ENCODE measurements around the gene SPTSSB.

SPTSSB gene
- total RNA-seq: 0 to 0.88 (median 0) reads per million in 17 experiments

- DNase-seq: peak; percentile 23 to 64 (median 50)
Measured at GRCh38 chr3:161371441-161372320, at the start of gene SPTSSB. Gene SPTSSB, minus strand, starts transcription at chr3:161371517. Its CDS starts 25,194 bp downstream, at chr3:161346323.

GRCh38 chr3:161420746-161421145 lies 49.4 kb upstream of the SPTSSB start:
- DNase-seq: no peak

- no peak for DNase-seq
Measured at GRCh38 chr3:161419555-161420333, 48.4 kb upstream of the SPTSSB start.

GRCh38 chr3:161415506-161416231 lies 44.4 kb upstream of the SPTSSB start:
- no peak for DNase-seq

GRCh38 chr3:161414907-161415306 lies 43.6 kb upstream of the SPTSSB start:
- no peak for DNase-seq

GRCh38 chr3:161413855-161414210 lies 42.5 kb upstream of the SPTSSB start:
- DNase-seq: no peak

- no peak for DNase-seq
Measured at GRCh38 chr3:161413127-161413854, 42.0 kb upstream of the SPTSSB start.

- no peak for DNase-seq
Measured at GRCh38 chr3:161412123-161412522, 40.8 kb upstream of the SPTSSB start.

GRCh38 chr3:161409858-161410257 lies 38.5 kb upstream of the SPTSSB start:
- no peak for DNase-seq

- DNase-seq: peak; percentile 68 to 78 (median 73)
Measured at GRCh38 chr3:161409069-161409468, 37.8 kb upstream of the SPTSSB start.

- peak in 1 of 4 experiments; percentile 15 for DNase-seq
Measured at GRCh38 chr3:161406594-161407555, 35.6 kb upstream of the SPTSSB start.

GRCh38 chr3:161405836-161406235 lies 34.5 kb upstream of the SPTSSB start:
- no peak for DNase-seq

- DNase-seq: no peak
Measured at GRCh38 chr3:161405087-161405486, 33.8 kb upstream of the SPTSSB start.

- DNase-seq: no peak
Measured at GRCh38 chr3:161403251-161403650, 31.9 kb upstream of the SPTSSB start.

GRCh38 chr3:161401389-161401788 lies 30.1 kb upstream of the SPTSSB start:
- DNase-seq: no peak

GRCh38 chr3:161400650-161401049 lies 29.3 kb upstream of the SPTSSB start:
- DNase-seq: no peak

- peak in 3 of 4 experiments; percentile 34 to 57 (median 34) for DNase-seq
Measured at GRCh38 chr3:161395115-161396012, 24.0 kb upstream of the SPTSSB start.

- no peak for DNase-seq
Measured at GRCh38 chr3:161393803-161394202, 22.5 kb upstream of the SPTSSB start.

GRCh38 chr3:161393310-161393709 lies 22.0 kb upstream of the SPTSSB start:
- DNase-seq: no peak

GRCh38 chr3:161392853-161393252 lies 21.5 kb upstream of the SPTSSB start:
- DNase-seq: no peak
